Measurements from ENCODE around the gene KRT5.

KRT5 gene

GRCh38 chr12:52537101-52537500, 16.9 kb upstream of the KRT5 start:
- DNase-seq (ENCODE audit: low read depth in 2 of 2) = no peak

GRCh38 chr12:52535574-52535973, 15.4 kb upstream of the KRT5 start:
- no peak for DNase-seq (ENCODE audit: low read depth in 2 of 2)

- no peak for DNase-seq (ENCODE audit: low read depth in 2 of 2)
Observed at GRCh38 chr12:52534482-52534881, 14.3 kb upstream of the KRT5 start.

- DNase-seq (ENCODE audit: low read depth in 2 of 2) = no peak
Observed at GRCh38 chr12:52533686-52534470, 13.7 kb upstream of the KRT5 start.

- DNase-seq (ENCODE audit: low read depth in 2 of 2) = no peak
Observed at GRCh38 chr12:52532636-52533035, 12.4 kb upstream of the KRT5 start.

- no peak for DNase-seq (ENCODE audit: low read depth in 2 of 2)
Observed at GRCh38 chr12:52531566-52532300, 11.5 kb upstream of the KRT5 start.

GRCh38 chr12:52530905-52531304, 10.7 kb upstream of the KRT5 start:
- DNase-seq (ENCODE audit: low read depth in 2 of 2) = no peak

GRCh38 chr12:52530366-52530765, 10.2 kb upstream of the KRT5 start:
- DNase-seq (ENCODE audit: low read depth in 2 of 2) = no peak

- no peak for DNase-seq (ENCODE audit: low read depth in 2 of 2)
Observed at GRCh38 chr12:52529846-52530245, 9.7 kb upstream of the KRT5 start.

- no peak for DNase-seq (ENCODE audit: low read depth in 2 of 2)
Observed at GRCh38 chr12:52529417-52529816, 9.2 kb upstream of the KRT5 start.

GRCh38 chr12:52528641-52529143, 8.5 kb upstream of the KRT5 start:
- no peak for DNase-seq (ENCODE audit: low read depth in 2 of 2)

- DNase-seq (ENCODE audit: low read depth in 2 of 2) = no peak
Observed at GRCh38 chr12:52527121-52527800, 7.1 kb upstream of the KRT5 start.

- no peak for DNase-seq (ENCODE audit: low read depth in 2 of 2)
Observed at GRCh38 chr12:52526511-52526951, 6.3 kb upstream of the KRT5 start.

GRCh38 chr12:52525661-52526499, 5.7 kb upstream of the KRT5 start:
- DNase-seq (ENCODE audit: low read depth in 2 of 2) = no peak

GRCh38 chr12:52524898-52525591, 4.9 kb upstream of the KRT5 start:
- DNase-seq (ENCODE audit: low read depth in 2 of 2) = no peak

- DNase-seq (ENCODE audit: low read depth in 2 of 2) = no peak
Observed at GRCh38 chr12:52524241-52524897, 4.2 kb upstream of the KRT5 start.

GRCh38 chr12:52523824-52524223, 3.6 kb upstream of the KRT5 start:
- DNase-seq (ENCODE audit: low read depth in 2 of 2) = no peak

- no peak for DNase-seq (ENCODE audit: low read depth in 2 of 2)
Observed at GRCh38 chr12:52522346-52523011, 2.3 kb upstream of the KRT5 start.

- no peak for DNase-seq (ENCODE audit: low read depth in 2 of 2)
Observed at GRCh38 chr12:52521568-52522266, 1.5 kb upstream of the KRT5 start.

Measured in stimulated activated CD4-positive, alpha-beta T cell treated with anti-CD3 and anti-CD28 coated beads, Interleukin-4, amount 100 ng/mL, for 48 hours (primary cell).